ENCODE data around the gene NADK.

NADK gene

DNA sequence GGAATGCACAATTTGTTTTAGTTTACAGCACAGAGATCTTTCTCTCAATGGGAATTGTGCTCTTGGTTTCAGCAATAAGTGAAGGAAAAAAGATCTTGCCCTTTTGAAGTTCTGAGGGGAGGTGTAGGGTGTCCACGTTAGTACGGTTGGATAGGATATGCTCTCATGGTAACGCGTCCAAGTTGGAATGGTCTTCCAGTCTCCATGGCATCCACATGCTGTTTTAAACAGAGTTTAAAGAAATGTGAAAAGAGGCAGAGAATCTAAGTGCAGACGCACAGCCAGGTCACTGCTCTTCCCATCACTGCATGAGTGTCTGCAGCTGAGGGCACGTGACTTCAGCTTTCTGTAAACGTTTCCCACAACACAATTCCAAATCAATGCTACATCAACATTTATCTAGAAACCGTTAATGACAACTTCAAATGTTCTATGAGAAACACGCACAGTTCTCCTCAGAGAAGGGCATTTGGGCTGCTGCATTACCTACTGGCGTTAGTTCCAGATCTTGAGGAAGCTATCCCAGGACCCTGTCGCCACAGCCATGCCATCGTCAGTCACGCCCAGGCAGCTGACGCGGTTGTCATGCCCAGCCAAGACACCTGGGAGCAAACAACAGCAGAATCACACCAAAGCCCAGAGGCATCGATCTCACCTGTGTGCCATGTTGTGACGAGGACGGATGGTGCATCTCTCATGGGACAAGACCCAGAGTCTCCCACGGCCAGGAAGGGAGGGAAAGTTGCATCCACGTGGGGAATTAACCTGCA, 8.8 kb upstream of the NADK start:
- H3K27ac ChIP-seq, result no peak overlapping the region
- TF ChIP-seq, protein P1, sequence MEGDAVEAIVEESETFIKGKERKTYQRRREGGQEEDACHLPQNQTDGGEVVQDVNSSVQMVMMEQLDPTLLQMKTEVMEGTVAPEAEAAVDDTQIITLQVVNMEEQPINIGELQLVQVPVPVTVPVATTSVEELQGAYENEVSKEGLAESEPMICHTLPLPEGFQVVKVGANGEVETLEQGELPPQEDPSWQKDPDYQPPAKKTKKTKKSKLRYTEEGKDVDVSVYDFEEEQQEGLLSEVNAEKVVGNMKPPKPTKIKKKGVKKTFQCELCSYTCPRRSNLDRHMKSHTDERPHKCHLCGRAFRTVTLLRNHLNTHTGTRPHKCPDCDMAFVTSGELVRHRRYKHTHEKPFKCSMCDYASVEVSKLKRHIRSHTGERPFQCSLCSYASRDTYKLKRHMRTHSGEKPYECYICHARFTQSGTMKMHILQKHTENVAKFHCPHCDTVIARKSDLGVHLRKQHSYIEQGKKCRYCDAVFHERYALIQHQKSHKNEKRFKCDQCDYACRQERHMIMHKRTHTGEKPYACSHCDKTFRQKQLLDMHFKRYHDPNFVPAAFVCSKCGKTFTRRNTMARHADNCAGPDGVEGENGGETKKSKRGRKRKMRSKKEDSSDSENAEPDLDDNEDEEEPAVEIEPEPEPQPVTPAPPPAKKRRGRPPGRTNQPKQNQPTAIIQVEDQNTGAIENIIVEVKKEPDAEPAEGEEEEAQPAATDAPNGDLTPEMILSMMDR (conservative IDR thresholded peaks at IDR 0.05), result no peak

DNA sequence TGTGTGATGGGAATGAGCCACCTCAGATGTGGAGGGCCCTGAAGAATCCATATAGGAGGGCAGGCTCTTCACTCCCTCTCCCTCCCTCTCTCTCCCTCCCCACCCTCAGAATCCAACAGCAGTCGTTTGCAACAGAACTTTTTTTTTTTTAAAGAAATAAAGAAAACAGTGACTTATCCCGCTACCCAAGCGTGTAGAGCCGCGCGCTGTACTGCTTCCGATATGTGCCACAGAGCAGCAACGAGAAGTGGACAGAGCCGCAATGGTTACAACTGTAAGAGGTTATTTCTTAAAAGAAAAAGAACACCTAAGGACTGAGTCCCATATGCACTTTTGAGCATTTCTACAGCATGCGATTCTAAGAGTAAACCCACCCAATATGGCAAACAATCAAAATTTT, 7.4 kb upstream of the NADK start:
- peak overlapping the region; percentile 100 for H3K27ac ChIP-seq
- TF ChIP-seq, protein P1 (conservative IDR thresholded peaks at IDR 0.05), result no peak

GRCh38 chr1:1784933-1785332, 6.7 kb upstream of the NADK start:
- TF ChIP-seq, protein P1 (conservative IDR thresholded peaks at IDR 0.05), result no peak
- H3K27ac ChIP-seq, result peak overlapping the region; percentile 100

DNA sequence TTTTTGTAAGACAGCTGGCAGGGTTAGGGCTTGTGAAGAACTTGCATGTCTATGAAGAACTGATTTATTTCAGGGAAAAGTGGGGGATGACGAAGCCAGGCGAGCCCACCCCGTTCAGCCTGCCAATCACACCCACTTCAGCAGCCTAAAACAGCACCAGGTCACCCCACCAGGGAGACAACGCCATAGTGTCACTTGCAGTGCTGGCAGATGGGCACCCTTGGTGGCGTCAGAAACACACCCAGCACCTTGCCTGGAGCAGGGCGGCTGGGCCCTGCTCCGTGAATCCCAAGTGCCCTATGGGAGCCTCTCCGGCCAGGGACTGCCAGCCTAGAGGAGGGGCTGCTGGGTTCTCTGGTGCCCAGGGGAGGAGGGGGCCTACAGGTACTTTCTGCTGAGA, 5.0 kb upstream of the NADK start:
- H3K27ac ChIP-seq, result peak overlapping the region; percentile 100
- TF ChIP-seq, protein P1 (conservative IDR thresholded peaks at IDR 0.05), result no peak

- TF ChIP-seq, protein P1 (conservative IDR thresholded peaks at IDR 0.05), result no peak
- peak overlapping the region; percentile 100 for H3K27ac ChIP-seq
Measured at GRCh38 chr1:1782399-1783221, 4.3 kb upstream of the NADK start.

- TF ChIP-seq, protein P1 (conservative IDR thresholded peaks at IDR 0.05), result no peak
- peak overlapping the region; percentile 100 for H3K27ac ChIP-seq
Measured at GRCh38 chr1:1781526-1781903, 3.2 kb upstream of the NADK start.

All from VCaP (cell line).